Adrenal gland (tissue), 5 donors: Measurements from ENCODE around the gene PODXL.

Experiments
- POLR2A ChIP-seq, 2 donors: fragments of 450-650 bp; IDR thresholded peaks; one replicate each; pipeline ENCODE4 v1.6.1; 2017; ENCODE audit warnings: antibody characterized with exemption in 2 of 2, mild to moderate bottlenecking in 2 of 2, moderate library complexity in 1 of 2
- TF ChIP-seq, protein P1 (sequence below), 6 experiments: fragments of 450-650 bp in 4 of 6; fragments of 200-600 bp in 2 of 6; sonication (generic) in 1 of 6; IDR thresholded peaks; 1 replicate in 5 of 6; 2 replicates in 1 of 6; pipeline versions ENCODE4 v1.5.1 to v1.8.0; 2016 to 2021; ENCODE audit warnings: antibody characterized with exemption in 6 of 6, mild to moderate bottlenecking in 2 of 6, moderate library complexity in 1 of 6
- donor health status: DM: no; HTN: no; CAD: no.

GRCh38 chr7:131489196-131489595, 67.2 kb downstream of the PODXL start:
- TF ChIP-seq, protein P1, sequence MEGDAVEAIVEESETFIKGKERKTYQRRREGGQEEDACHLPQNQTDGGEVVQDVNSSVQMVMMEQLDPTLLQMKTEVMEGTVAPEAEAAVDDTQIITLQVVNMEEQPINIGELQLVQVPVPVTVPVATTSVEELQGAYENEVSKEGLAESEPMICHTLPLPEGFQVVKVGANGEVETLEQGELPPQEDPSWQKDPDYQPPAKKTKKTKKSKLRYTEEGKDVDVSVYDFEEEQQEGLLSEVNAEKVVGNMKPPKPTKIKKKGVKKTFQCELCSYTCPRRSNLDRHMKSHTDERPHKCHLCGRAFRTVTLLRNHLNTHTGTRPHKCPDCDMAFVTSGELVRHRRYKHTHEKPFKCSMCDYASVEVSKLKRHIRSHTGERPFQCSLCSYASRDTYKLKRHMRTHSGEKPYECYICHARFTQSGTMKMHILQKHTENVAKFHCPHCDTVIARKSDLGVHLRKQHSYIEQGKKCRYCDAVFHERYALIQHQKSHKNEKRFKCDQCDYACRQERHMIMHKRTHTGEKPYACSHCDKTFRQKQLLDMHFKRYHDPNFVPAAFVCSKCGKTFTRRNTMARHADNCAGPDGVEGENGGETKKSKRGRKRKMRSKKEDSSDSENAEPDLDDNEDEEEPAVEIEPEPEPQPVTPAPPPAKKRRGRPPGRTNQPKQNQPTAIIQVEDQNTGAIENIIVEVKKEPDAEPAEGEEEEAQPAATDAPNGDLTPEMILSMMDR (IDR thresholded peaks at IDR 0.05), result no peak
- TF ChIP-seq POLR2A (IDR thresholded peaks at IDR 0.05), result no peak
